ENCODE data around the gene ASB18. TPM values are rescaled to one million over a fixed set of nuclear protein-coding genes. Genes with fewer than 3 reads are reported as not detected.

The ASB18 gene
- total RNA-seq, 1 experiment from 2014 or later = not detected

- no peak overlapping the region for H3K4me3 ChIP-seq (replicated peaks in 1 of 2; ENCODE audit: low read depth in 1 of 2, low read length in 2 of 2)
- H3K4me2 ChIP-seq (ENCODE audit: low read length) = no peak overlapping the region
- no peaks in the 10 kb centered on the region for H3K79me2 ChIP-seq (ENCODE audit: insufficient read depth, low read length)
- no peak overlapping the region for H3K27ac ChIP-seq (ENCODE audit: low read depth, low read length)
- H2AFZ ChIP-seq (ENCODE audit: low read depth, low read length, poor library complexity, severe bottlenecking) = no peak overlapping the region
- no peak for TF ChIP-seq POLR2A (IDR thresholded peaks at IDR 0.05; ENCODE audit: borderline replicate concordance, extremely low read depth, insufficient read depth, insufficient read length)
- TF ChIP-seq SP1 (IDR thresholded peaks at IDR 0.05; ENCODE audit: low read depth) = no peak
- TF ChIP-seq SIN3A (IDR thresholded peaks at IDR 0.05; ENCODE audit: low read depth) = no peak
- no peak for TF ChIP-seq CBX3 (IDR thresholded peaks at IDR 0.05; ENCODE audit: low read depth)
- no peak for TF ChIP-seq SRF (IDR thresholded peaks at IDR 0.05; ENCODE audit: low read depth)
- no peak for TF ChIP-seq FOSL1 (IDR thresholded peaks at IDR 0.05; ENCODE audit: low read depth)
- no peak for TF ChIP-seq ZBTB33 (IDR thresholded peaks at IDR 0.05; ENCODE audit: extremely low read depth, insufficient replicate concordance, low read length)
- no peak for TF ChIP-seq CTCF (IDR thresholded peaks at IDR 0.05 in 2 of 3, conservative IDR thresholded peaks at IDR 0.05 in 1 of 3; ENCODE audit: borderline replicate concordance in 1 of 3, insufficient read depth in 1 of 3, low read depth in 2 of 3, low read length in 2 of 3)
- H3K36me3 ChIP-seq (ENCODE audit: control insufficient read depth in 1 of 2, insufficient read depth in 2 of 2, low read length in 2 of 2) = no peaks in the 10 kb centered on the region
- BruUV-seq (replicated peaks) = no TSS peak
- POLR2A ChIA-PET = no interaction called here
- H4K20me1 ChIP-seq (ENCODE audit: insufficient read depth) = no peaks in the 10 kb centered on the region
- no peaks in the 10 kb centered on the region for H3K9me2 ChIP-seq (ENCODE audit: insufficient read depth)
- no peaks in the 10 kb centered on the region for H3K27me3 ChIP-seq (ENCODE audit: insufficient read depth, low read length)
- ATAC-seq (no peak), DNase-seq (ENCODE audit: low read depth, low spot score) (no peak)
- H3K9me3 ChIP-seq (ENCODE audit: control insufficient read depth in 1 of 2, insufficient read depth in 1 of 2, low read depth in 1 of 2, low read length in 2 of 2) = no peaks in the 10 kb centered on the region
- CTCF ChIA-PET = no interaction called here
- intact Hi-C loops (cut with micrococcal nuclease) = no loop called here
- peaks cover 0 to 3% of the 10 kb centered on the region in 2 experiments; a peak in 1 of 4 replicates for H3K4me1 ChIP-seq (ENCODE audit: control insufficient read depth in 1 of 2, insufficient read depth in 2 of 2, low read length in 2 of 2)
- RAD21 ChIA-PET (ENCODE audit: low non-redundant PET in 1 of 2, low total read pairs in 2 of 2, uncharacterized antibody in 2 of 2, unreplicated experiment in 2 of 2) = no interaction called here
- H3K9ac ChIP-seq (ENCODE audit: low read length) = no peak overlapping the region
Observed at GRCh38 chr2:236158969-236159777, 105.0 kb downstream of the ASB18 start.
